ENCODE results near the gene MBNL2.
A peak's percentile ranks its signal among the peaks of the same experiment; 100 is the strongest.
"Not testable (repeated sequence)": the region's sequence is repeated elsewhere in the genome, so short reads cannot be mapped to it uniquely, and the experiment has no call there.

MBNL2 gene, protein sequence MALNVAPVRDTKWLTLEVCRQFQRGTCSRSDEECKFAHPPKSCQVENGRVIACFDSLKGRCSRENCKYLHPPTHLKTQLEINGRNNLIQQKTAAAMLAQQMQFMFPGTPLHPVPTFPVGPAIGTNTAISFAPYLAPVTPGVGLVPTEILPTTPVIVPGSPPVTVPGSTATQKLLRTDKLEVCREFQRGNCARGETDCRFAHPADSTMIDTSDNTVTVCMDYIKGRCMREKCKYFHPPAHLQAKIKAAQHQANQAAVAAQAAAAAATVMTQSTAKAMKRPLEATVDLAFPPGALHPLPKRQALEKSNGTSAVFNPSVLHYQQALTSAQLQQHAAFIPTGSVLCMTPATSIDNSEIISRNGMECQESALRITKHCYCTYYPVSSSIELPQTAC

DNA sequence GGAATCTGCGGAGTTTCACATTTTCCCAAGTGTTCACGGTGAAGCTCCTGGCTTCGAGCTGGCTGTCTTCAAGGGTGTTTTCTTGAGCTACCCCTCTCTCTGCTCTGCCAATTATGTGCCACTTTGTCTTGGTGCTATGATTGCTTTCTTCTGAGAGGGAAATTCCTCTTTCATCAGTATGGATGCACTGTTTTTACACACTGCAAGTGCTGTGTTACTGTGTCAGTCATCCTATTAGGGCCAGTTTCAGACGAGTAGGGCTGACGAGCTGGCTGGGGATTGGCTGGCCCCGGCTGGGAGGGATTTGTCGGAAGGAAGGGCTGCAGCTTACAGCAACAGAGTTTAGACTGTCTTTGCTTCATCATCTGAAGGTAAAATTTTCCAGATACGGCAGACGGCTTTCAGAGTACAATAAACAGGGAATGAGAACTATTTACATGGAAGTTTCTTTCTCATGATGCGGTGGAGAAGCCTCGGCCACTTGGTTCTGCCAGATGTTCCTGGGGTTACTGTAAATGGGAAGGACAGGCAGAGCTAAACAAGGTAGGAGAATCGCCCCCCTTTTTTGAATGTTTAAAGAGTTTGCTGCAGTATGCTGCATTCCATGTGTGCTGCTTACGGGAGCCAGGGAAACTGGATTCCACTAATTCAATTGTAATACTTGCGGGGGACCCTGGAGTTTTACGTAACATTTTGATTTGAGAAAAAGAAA is at the start of gene MBNL2:
TSS of gene MBNL2 (plus strand) at position 345 of the 712 bp plus-strand sequence. CDS start 53,903 bp downstream, outside the sequence.
- DNase-seq = peak; percentile 72

DNA sequence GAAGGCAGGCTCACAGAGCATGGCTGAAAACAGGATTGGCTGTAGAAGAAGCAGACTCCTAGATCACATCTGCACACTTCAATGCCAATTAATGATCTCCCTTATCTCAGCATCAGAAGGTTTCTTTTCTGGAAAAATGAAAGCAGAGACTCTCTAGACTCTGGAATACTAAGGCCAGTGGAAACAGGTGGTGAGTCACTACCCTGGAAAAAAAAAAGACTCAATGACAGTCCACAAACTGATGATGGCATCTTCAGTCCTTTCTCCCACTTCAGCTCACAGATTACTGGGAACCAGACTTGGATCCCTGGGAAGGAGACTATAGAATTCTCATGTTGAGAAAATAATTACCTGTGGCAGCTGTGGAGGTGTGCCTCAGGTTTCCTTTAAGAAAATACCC is 47.5 kb upstream of the MBNL2 start:
- DNase-seq = no peak

DNA sequence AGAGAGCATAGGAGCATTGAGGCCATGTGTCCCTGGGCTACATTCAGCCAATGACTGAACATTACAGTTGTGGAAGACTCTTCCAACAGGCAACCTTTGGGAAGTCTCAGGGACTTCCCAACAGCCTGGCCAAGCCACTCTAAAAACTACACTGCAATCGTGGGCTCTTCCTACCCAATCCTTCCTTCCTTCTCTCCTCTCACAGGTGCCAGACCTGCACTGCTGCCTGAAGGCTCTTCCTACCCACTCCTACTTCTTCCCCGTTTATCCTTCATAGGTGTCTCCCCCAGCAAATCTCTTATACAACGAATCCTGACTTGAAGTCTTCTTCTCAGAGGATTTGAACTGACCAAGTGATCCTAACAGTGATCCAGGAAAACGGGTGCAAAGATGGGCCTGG is 47.1 kb upstream of the MBNL2 start:
- no peak for DNase-seq

DNA sequence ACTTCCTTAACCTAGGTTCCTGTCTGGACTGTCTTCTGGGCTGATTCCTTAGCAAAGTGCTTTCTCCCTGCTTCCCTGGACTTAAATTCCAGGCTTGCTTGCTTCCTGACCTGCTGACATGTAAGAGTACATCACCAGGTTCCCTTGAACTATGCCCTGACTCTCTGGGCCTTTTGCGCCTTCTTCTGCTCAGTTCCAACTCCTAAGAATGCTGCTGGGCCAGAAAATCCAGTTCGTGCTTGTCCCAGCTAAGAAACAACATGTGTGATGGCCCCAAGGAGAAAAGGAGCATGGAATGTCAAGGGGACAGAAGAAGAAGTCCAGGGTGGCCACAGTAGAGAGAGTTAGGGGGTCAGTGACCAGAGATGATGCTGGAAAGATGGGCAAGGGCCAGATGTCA is 42.6 kb upstream of the MBNL2 start:
- no peak for DNase-seq

DNA sequence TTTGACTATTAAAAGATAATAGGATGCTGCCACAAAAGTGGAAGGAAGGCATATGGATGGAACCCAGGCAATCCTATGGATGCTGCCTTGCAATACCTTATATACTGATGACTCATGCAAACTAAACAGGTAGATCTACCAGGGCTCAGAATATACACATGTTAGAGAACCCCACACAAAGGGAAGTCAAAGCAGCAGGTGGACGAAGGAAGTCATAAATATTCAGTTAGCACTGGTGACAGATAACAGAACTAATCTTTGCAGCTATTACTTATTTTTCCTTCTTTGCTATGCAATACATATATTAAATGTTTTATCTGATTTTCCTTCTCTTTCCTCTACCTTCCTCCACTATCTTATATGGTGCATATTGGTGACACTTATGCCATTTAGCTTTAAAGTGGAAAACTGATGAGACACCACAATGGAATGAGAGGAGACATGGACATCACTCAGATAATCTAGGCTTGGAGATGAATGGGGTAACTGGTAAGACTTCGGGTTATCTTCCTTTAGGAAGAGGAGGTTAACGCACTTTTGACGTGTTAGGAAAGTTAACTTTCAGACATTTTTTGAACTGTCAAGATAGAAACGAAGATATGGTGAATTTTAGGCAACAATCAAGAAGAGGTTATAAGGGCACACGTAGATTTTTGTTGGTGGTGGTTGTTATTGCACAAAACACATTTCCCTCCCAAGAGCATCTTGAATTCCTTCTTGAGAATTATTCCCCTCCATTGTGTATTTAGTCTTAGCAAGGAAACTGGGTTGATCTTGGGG is 39.8 kb upstream of the MBNL2 start:
- no peak for DNase-seq

DNA sequence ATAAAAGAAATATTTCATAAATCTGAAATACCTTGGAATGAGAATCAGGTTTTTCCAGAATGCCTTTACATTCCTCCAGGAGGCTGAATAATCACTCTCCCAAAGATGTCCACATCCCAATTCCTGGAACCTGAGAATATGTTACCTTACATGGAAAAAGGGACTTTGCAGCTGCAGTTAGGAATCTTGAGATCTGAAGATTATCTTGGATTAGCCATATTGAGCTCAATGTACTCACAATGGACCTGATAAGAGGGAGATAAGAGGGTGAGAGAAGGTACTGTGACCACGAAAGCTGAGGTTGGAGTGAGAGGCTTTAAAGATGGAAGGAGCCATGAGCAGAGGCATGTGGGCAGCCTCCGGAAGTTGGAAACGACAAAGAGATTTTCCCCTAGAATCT is 36.8 kb upstream of the MBNL2 start:
- DNase-seq = no peak

DNA sequence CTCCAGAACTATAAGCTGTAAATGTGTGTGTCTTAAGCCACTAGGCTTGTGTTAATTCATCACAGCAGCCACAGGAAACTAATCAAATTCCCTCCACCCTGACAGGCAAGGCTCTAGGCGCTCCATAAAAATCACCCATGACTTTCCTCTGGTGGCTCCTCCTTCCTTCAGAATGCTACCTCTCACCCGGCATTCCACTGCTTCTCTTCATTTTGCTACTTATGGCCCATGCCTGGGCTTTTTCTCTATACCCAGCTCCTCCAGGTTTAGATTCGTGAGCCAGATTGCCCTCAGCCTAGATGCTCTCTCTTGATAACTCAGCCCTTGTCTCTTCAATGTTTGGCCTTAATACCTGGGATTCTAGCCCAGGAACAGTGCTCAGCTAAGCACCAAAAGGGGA is 36.4 kb upstream of the MBNL2 start:
- DNase-seq = no peak

DNA sequence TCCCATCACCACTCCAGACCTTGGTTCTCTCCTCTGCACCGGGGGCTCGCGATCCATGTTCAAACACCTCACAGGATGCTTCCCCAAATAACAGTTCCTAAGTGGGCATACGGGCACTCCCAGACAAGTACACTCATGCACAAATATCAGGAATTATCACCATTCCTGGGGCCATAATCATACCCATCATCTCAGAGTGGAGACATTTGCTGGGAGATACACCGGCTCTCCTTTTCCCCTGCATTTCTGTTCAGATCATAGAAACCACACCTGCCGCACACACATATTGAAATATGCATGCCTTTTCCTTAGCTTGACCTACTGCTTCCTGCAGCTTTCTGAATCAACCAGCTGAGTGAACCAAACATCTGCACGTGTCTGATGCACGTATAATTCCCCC is 33.9 kb upstream of the MBNL2 start:
- no peak for DNase-seq

DNA sequence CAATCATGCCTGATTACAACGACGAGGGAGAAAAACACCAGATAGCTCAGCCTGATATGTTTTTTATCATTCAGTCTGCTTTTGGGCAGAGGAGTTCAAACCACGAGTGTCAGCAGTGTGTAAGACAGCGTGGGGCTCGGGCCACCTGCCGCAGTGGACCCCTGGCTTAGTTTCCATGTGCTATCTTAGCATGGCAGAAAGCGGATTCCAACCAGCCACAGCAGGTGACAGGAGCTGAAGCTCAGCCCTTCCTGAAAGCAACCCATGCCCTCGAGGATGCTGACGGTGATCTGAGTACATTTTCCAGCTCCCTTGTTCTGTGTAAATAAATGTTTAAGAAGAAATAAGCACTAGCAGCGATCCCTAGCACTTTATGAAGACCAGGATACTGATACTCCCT is 32.2 kb upstream of the MBNL2 start:
- no peak for DNase-seq

DNA sequence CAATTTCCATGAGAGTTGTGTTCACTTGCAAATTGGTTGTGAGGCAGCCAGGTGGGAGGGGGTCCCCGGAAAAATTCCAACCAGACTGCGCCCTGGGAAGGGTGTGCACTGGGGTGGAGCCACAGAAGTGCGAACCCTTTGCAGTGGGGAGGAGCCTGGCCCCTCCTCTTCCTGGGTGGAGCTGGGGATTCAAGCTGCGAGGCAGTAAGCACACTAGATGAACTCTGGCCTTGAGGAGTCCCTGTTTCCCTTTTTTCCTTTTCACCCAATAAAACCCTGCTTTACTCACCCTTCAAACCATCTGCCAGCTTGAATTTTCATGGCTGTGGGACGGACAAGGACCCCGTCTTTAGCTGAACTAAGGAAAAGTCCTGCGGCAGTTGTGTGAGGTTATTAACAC is 31.0 kb upstream of the MBNL2 start:
- DNase-seq = no peak

DNA sequence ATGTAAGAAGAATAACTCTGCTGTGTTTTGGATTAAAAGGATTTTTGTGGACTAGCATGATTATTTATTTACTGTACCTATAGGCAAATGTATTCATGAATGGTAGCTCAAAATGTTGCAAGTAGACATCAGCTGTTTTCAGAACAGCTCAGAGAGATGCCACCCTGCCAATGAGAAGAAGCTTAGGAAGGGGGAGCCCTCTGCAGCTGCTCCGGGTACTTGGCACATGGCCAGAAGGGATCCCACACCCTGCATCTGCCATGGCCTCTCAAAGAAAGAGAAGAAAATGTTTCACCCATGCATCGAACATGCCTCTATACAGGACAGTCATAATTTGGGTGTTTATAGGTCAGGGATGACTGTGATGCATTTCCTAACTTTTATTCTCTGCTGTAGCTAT is 30.5 kb upstream of the MBNL2 start:
- no peak for DNase-seq

DNA sequence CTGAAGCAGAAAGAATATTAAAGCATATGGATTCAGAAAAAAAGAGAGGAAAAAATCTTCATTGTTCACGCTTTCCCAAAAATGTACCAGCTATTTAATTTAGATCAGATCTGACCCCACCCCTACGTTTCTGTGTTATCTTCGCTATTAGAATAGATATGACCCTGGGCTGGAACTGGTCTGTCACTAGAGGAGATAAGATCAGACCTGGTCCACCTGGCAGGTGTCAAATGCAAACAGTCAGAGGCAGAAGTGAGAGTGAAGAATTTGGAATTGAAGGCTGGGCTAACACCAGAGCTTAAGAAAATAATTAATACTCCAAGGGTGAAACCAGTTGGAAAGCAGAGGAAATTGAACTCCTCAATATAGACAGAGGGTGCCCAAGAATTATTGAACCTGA is 30.0 kb upstream of the MBNL2 start:
- DNase-seq = no peak

DNA sequence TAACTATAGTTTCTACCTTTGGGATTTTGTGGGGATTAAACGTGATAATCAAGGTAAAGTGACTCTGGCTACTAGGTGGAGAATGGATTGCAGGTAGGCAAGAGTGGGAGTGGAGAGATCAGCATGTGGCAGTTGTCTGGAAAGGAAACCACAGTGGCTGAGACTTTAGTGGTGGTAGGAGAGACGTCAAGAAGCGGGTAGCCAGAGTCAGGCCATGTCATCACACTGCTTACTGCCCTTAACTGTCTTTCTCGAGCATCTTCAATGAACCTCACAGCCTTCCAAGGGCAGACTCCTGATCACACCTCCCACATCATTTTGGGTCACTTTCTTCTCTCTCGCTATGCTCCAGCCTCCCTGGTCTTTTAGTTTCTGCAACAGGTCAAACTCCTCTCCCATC is 28.6 kb upstream of the MBNL2 start:
- no peak for DNase-seq

DNA sequence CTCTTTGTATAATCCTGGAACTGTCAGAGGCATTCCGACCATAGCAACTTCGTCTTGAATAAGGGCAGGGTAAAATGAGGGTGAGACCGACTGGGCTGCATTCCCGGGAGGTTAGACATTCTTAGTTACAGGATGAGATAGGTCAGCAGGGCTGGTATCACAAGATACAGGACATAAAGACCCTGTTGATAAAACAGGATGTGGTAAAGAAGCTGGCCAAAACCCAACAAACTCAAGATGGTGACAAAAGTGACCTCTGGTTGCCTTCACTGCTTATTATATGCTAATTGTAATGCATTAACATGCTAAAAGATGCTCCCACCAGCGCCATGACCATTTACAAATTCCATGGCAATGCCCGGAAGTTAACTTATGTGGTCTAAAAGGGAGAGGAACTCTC is 27.7 kb upstream of the MBNL2 start:
- no peak for DNase-seq

DNA sequence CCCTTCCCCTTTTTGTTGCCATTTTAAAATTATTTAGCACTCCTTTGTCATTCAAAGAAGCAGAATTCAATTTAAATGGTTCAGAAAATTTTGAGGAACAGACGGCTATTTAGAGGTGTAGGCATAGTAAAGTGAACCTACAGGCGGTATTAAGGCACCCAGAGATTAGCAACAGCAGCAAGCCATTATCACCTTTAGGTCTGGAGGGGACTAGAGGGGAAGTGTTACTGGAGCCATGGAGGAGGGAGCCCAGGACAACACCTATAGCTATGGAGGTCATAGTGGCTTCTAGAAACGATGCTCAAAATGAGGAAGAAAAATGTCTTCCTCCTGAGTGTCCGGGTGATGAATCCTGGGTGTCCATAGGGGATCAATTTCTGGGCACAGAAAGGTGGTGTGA is 25.8 kb upstream of the MBNL2 start:
- no peak for DNase-seq

DNA sequence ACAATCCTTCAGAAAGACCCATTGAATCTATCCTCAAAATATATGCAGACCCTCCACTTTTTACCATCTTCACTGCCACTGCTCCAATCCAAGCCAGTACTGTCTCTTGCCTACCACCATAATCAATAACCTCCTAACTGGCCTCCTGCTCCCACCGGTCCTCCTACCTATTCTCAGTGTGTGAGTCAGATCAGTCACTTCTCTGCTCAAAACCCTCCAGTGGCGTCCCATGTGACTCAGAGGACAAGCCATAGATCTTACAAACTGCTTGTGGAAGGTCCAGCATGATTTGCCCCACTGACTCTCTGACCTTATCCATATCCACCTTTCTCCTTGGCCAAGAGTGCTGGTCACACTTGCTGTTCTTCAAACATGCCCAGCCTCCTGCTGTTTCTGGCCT is 23.4 kb upstream of the MBNL2 start:
- no peak for DNase-seq

DNA sequence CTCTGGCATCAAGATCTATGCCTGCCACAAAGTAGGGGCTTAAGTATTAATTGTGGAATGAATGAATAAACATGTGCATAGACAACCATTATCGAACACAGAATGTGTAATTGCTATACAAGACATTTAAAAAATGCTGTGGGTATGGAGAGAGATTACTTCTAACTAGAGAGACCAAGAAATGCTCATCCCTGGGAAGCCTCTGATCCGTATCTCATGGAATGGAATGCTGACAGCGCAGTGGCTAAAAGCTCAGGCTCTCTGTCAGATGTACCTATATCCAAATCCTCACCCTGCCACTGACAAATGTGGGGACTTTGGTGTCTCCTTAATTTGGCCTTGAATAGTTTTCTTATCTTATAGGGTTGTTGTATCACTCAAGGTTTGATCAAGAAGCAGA is 22.7 kb upstream of the MBNL2 start:
- no peak for DNase-seq

DNA sequence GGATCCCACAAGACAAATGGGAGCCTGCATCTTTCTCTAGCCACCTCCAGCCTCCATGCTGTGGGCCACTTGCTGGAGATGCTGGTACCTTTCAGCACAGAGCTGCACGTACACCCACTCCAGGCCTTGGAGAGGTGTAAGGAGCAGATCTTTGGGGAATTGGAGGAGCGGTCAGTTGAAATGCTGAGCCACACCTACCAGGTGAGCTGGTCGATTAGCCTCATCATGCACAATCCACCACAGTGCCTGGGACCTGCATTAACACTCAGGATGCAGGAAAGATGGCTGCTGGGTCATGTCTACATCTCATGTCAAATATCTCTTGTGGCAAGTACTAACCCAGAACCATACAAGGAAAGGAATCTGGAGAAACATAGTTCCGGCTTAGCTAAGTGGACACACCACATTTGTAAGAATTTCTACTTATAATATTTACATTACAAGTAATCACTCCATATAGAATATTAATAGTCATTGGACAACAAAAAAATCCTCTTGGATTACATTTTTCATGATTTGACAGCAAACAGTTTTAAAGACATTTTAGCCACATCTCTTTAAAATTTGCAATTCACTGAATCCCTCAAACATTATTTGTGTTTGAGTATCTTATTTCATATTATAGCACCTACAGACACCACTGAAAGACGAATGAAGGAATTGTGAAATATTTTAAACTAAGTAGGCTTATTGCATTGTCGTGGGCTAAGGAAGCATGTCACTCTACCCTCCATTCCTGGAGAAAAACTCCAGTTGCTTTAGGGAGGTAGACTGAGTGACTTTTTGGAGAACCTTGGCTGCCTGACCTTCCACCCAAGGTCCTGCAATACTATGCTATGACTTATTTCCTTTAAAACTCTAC is 21.8 kb upstream of the MBNL2 start:
- DNase-seq = no peak

DNA sequence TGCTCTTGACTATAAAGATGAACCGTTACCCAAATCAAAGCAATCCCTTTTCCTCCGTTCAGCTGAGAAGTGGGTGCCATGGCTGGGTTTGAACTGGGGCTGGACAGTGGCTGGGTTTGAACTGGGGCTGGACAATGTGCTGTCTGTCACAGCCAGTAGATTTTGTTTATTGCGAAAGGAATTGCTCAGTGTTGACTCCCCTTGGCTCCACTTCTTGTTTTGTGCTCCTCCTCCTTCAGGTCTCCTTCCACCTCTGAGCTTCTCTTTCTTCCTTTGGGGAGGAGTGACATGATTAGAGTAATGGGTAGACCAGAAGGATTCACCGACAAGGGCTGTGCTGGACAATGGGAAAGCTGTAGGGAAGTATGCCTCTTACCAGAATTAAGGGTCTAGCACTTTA is 19.4 kb upstream of the MBNL2 start:
- DNase-seq = no peak

DNA sequence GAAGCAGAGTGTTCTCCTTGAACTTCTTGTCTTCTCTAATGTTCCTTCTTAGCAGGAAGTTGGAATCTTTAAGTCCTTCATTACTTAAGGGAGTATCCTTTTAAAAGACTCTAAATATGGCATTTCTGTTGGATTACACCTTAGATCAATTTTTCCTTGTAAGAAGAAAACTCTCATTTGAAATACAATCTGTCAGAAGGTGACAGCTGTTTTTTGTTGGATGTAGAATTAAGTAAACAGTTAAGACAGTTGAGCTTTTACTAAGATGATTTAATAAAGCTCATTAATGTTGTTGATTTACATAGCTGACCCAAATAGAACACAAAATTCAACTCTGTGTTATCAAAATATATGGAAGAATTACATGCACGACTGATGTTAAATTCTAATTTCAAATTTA is 16.7 kb upstream of the MBNL2 start:
- no peak for DNase-seq

DNA sequence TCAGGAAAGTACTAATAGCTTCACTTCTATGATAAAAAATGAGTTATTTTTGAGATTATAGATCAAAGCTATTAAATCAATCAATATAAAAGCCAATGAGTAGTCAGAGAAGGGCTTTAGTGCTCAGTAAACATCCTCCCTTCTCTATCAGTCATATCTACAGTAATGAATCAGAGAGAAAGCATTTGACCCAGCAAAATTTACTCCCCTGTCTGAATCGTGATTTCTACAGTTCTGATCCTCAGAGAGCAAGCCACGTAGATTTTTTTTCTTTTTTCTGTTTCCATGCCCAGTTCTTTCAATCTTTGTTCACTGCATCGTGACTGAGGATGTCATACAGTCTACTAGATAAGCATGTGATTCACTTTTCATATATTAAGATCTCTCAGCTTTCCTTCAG is 16.2 kb upstream of the MBNL2 start:
- no peak for DNase-seq

DNA sequence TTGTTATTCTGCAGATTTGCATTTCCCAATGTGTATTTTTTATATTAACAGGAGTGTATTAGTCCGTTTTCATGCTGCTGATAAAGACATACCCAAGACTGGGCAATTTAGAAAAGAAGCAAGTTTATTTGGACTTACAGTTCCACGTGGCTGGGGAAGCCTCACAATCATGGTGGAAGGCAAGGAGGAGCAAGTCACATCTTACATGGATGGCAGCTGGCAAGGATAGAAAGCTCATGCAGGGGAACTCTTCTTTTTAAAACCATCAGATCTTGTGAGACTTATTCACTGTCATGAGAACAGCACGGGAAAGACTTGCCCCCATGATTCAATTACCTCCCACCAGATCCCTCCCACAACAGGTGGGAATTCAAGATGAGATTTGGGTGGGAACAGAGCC is 14.9 kb upstream of the MBNL2 start:
- DNase-seq = not testable (repeated sequence)

DNA sequence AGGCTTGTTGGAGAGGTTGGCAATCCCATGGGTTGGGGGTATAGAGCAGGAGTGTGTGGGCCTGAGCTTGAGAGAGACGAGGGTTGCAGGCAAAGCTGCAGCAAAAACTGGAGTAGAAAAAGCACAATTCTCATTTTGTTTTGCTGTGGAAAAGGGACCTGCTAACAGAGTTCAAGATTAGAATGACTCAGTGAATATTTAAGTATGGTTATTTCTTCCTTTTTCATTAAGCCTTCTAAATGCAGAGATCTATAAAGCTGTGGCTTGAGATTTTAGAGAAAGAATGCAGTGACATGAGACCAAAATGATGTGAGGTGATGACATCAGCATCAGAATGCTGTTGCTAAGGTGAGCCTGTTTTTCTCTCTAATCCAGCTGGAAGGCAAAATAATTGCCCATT is 10.8 kb upstream of the MBNL2 start:
- no peak for DNase-seq
